GM06990 (cell line): Measurements from ENCODE around the gene TSPAN9.
"Not testable (repeated sequence)": the region's sequence is repeated elsewhere in the genome, so short reads cannot be mapped to it uniquely, and the experiment has no call there.

Experiments used
- DNase-seq: peaks from one replicate; pipeline ENCODE4 v3.0.0-alpha.2; 2011; ENCODE audit not compliant: insufficient read length; ENCODE audit errors: extremely low read depth
- H3K27me3 ChIP-seq: replicated peaks from 2 replicates; pipeline ENCODE4 v1.6.0; 2011; ENCODE audit warnings: low read length; ENCODE audit not compliant: control insufficient read depth, insufficient read depth
- H3K36me3 ChIP-seq: 2 replicates; pipeline ENCODE4 v1.5.1; 2011; ENCODE audit warnings: low read length; ENCODE audit not compliant: control insufficient read depth, insufficient read depth
- H3K4me3 ChIP-seq: replicated peaks from 2 replicates; pipeline ENCODE4 v1.5.1; 2011; ENCODE audit warnings: low read depth, mild to moderate bottlenecking, control low read depth, low read length
- TF ChIP-seq, protein P1 (sequence below): IDR thresholded peaks from 2 replicates; pipeline ENCODE4 v1.5.1; 2011; ENCODE audit warnings: low read length, control low read depth, mild to moderate bottlenecking, inconsistent platforms; ENCODE audit not compliant: insufficient read depth, poor library complexity, severe bottlenecking

Gene TSPAN9

DNA sequence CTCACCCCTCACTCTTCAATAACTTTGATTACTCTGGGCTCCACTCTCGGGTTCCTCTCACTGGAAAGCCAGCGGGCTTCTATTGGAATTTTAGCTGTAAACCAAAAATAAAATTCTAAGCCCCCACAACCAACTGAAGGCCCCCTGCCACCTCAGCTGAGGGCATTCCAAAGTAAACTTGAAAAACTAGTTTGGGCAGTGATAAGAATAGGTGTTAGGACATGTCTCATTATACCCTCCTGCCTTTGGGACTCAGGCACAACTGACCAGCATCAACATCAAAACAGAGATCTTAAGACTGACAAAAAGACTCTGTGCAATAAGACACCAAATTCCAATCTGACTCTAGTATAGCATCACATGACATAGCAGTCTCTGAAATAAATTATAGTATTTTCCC, 11.9 kb upstream of the TSPAN9 start:
- Histone ChIP-seq H3K27me3 (no peaks in the 10 kb centered on the region; the same call in none of the 2 replicates), H3K36me3 (no peaks in the 10 kb centered on the region), H3K4me3 (no peak overlapping the region)
- DNase-seq = no peak
- TF ChIP-seq, protein P1, sequence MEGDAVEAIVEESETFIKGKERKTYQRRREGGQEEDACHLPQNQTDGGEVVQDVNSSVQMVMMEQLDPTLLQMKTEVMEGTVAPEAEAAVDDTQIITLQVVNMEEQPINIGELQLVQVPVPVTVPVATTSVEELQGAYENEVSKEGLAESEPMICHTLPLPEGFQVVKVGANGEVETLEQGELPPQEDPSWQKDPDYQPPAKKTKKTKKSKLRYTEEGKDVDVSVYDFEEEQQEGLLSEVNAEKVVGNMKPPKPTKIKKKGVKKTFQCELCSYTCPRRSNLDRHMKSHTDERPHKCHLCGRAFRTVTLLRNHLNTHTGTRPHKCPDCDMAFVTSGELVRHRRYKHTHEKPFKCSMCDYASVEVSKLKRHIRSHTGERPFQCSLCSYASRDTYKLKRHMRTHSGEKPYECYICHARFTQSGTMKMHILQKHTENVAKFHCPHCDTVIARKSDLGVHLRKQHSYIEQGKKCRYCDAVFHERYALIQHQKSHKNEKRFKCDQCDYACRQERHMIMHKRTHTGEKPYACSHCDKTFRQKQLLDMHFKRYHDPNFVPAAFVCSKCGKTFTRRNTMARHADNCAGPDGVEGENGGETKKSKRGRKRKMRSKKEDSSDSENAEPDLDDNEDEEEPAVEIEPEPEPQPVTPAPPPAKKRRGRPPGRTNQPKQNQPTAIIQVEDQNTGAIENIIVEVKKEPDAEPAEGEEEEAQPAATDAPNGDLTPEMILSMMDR = no peak

GRCh38 chr12:3065846-3066245, 11.3 kb upstream of the TSPAN9 start:
- H3K27me3 ChIP-seq, H3K4me3 ChIP-seq, DNase-seq, H3K36me3 ChIP-seq: not testable (repeated sequence)

DNA sequence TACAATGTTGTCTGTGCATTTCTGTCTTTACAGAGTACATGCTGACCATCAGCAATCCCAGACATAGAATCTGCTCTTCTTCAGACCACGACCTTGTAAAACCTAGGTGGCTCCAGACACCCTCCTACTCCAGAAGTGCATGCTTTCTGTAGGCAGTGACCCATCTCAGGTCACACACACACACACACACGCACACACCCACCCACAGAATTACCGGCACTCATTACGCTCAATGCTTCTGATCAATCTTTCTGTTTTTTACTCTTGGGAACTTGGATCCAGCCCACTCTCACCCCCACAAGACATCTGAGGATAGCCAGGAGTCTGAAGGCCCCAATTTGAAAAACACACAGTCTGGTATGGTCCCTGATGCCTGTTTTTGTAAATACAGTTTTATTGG, 7.5 kb upstream of the TSPAN9 start:
- DNase-seq = no peak
- Histone ChIP-seq H3K36me3 (no peaks in the 10 kb centered on the region), H3K4me3 (no peak overlapping the region), H3K27me3 (no peaks in the 10 kb centered on the region; the same call in none of the 2 replicates)
- TF ChIP-seq, protein P1 = no peak

GRCh38 chr12:3071107-3071506, 6.1 kb upstream of the TSPAN9 start:
- no peak overlapping the region for H3K4me3 ChIP-seq
- H3K27me3 ChIP-seq = no peaks in the 10 kb centered on the region; the same call in none of the 2 replicates
- no peak for DNase-seq
- no peaks in the 10 kb centered on the region for H3K36me3 ChIP-seq
- TF ChIP-seq, protein P1 = no peak

DNA sequence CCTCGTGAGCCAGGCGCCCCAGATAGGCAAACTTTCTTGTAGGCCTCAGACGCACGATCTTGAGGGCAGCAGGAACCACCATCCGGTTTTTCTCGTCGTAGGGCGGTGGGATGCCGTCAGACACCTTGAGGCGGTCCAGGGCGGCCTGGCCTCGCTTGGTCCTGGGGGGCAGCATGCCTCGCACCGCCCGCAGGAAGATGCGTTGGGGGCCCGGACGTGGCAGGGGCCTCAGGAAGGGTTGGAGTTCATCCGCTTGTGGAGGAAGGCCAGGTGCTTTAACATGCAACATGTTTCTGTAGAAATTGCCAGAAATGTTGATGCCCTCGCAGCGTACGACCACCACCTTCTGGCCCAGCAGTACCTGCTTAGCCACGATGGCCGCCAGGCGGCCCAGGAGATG, 5.5 kb upstream of the TSPAN9 start:
- no peak for DNase-seq
- no peaks in the 10 kb centered on the region for H3K36me3 ChIP-seq
- no peaks in the 10 kb centered on the region; the same call in none of the 2 replicates for H3K27me3 ChIP-seq
- TF ChIP-seq, protein P1 = no peak
- H3K4me3 ChIP-seq = no peak overlapping the region

DNA sequence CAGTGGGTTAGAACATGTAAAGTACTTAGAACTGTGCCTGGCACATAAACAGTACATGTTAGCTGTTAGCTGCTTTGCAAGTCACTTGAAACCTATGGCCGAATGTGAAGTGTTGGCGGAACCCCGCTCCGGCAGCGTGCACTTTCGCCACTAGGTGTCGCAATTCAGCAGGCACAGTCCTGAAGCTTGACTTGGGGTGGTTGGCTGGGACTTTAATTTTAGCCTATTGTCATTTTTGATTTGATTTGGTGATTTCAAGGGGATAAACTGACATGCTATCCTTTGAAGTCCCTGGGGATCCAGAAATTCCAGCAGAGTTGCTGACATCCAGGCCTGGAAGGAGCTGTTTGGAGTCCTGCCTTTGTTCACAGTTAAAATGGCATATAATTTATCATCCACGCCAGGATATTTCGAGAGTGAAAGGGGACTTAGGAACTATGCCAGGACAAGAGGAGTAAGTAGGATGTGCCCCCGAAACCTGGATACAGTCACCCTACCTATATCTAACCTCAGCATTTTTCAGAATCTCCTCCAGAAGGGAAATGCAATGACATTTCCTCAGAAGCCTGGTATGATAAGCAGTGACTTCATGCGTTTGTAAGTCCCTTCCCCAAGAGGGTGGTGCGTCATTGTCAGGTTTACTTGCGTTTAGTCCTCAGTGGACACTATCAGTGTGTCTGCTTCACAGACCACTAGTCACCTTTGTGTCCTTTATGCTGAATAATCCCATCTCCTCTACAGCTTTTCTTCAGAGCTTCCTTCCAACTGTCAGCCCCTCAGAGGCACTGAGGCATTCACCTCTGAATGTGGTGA, 3.5 kb upstream of the TSPAN9 start:
- H3K4me3 ChIP-seq = no peak overlapping the region
- peak; percentile 73 for DNase-seq
- TF ChIP-seq, protein P1 = peak; percentile 98

More for the DNA sequence above, 3.5 kb upstream of the TSPAN9 start:
- H3K27me3 ChIP-seq = no peaks in the 10 kb centered on the region; the same call in 1 of the 2 replicates
- no peaks in the 10 kb centered on the region for H3K36me3 ChIP-seq
